Testis (tissue), 3 donors: ENCODE results near the gene PLPPR4. TPM values are rescaled to one million over a fixed set of nuclear protein-coding genes. Genes with fewer than 3 reads are reported as not detected.

Experiments used
- DNase-seq: peaks from one replicate; pipeline ENCODE4 v3.0.0-alpha.2; 2019
- H3K27ac ChIP-seq, 2 donors: fragments of 200-600 bp; sonication (generic); one replicate each; pipeline ENCODE4 v1.5.1; 2019
- H3K27me3 ChIP-seq: fragments of 200-600 bp; sonication (generic); one replicate; pipeline ENCODE4 v1.5.1; 2019
- H3K36me3 ChIP-seq: fragments of 200-600 bp; sonication (generic); one replicate; pipeline ENCODE4 v1.5.1; 2017; ENCODE audit warnings: low read depth; ENCODE audit errors: missing control alignments
- H3K4me1 ChIP-seq: fragments of 200-600 bp; sonication (generic); one replicate; pipeline ENCODE4 v1.5.1; 2019
- H3K4me3 ChIP-seq, 2 donors: fragments of 200-600 bp; sonication (generic); one replicate each; pipeline ENCODE4 v1.5.1; 2017 to 2019
- H3K9me3 ChIP-seq: fragments of 200-600 bp; sonication (generic); one replicate; pipeline ENCODE4 v1.5.1; 2017
- POLR2A ChIP-seq: fragments of 450-650 bp; IDR thresholded peaks from one replicate; pipeline ENCODE4 v1.6.1; 2017; ENCODE audit warnings: antibody characterized with exemption, mild to moderate bottlenecking, moderate library complexity
- WGBS, 2 donors: methylation state at CpG; one replicate each; pipeline ENCODE4 v1.1.5; 2018; 5-methylcytosine and 5-hydroxymethylcytosine counted together
- intact Hi-C: fragments of 100-400 bp; cut with DNase I; formaldehyde crosslinking; loops from one replicate; pipeline ENCODE4 v1.15.1; 2023; ENCODE audit warnings: low total_unique reads
- polyA plus RNA-seq: library from polyadenylated mRNA; stranded (reverse); fragments of 350-450 nt; fragmentation: Illumina TruSeq; extraction: RNeasy Lipid Tissue Mini Kit (QIAGEN cat#74804); gene quantifications from one replicate; pipeline ENCODE4 v1.2.3, GENCODE V29; 2014; ENCODE audit warnings: low read depth, low replicate concordance; ENCODE audit not compliant: insufficient read depth
- total RNA-seq, 2 donors: library from RNA; depleted of rRNA; stranded (reverse); fragments of >200 nt; gene quantifications; one replicate each; pipeline ENCODE4 v1.2.3, GENCODE V29; 2016
- TF ChIP-seq, protein P1 (sequence below), 3 experiments: fragments of 450-650 bp in 2 of 3; fragments of 200-600 bp in 1 of 3; sonication (generic) in 1 of 3; IDR thresholded peaks; one replicate each; pipeline ENCODE4 v1.5.1; 2016 to 2019; ENCODE audit warnings: antibody characterized with exemption in 3 of 3, mild to moderate bottlenecking in 2 of 3, moderate library complexity in 1 of 3

The PLPPR4 gene
- total and polyA plus RNA-seq, 3 donors from 2014 or later = 5.9 to 8.7 (median 6.0) TPM

GRCh38 chr1:99327357-99327756 lies 63.1 kb downstream of the PLPPR4 start:
- H3K9me3 ChIP-seq = no peaks in the 10 kb centered on the region
- H3K36me3 ChIP-seq = no peaks in the 10 kb centered on the region
- no peaks in the 10 kb centered on the region for H3K4me1 ChIP-seq
- intact Hi-C loops = no loop called here
- no peak for DNase-seq
- no peak overlapping the region for H3K4me3 ChIP-seq
- WGBS, 2 donors = 74 to 94% methylated on average over 3 of the region's 3 CpGs
- no peaks in the 10 kb centered on the region for H3K27me3 ChIP-seq
- TF ChIP-seq, protein P1, sequence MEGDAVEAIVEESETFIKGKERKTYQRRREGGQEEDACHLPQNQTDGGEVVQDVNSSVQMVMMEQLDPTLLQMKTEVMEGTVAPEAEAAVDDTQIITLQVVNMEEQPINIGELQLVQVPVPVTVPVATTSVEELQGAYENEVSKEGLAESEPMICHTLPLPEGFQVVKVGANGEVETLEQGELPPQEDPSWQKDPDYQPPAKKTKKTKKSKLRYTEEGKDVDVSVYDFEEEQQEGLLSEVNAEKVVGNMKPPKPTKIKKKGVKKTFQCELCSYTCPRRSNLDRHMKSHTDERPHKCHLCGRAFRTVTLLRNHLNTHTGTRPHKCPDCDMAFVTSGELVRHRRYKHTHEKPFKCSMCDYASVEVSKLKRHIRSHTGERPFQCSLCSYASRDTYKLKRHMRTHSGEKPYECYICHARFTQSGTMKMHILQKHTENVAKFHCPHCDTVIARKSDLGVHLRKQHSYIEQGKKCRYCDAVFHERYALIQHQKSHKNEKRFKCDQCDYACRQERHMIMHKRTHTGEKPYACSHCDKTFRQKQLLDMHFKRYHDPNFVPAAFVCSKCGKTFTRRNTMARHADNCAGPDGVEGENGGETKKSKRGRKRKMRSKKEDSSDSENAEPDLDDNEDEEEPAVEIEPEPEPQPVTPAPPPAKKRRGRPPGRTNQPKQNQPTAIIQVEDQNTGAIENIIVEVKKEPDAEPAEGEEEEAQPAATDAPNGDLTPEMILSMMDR (IDR thresholded peaks at IDR 0.05) = no peak
- no peak for TF ChIP-seq POLR2A
- H3K27ac ChIP-seq = no peak overlapping the region

GRCh38 chr1:99328171-99328570 lies 63.9 kb downstream of the PLPPR4 start:
- TF ChIP-seq, protein P1 (IDR thresholded peaks at IDR 0.05) = no peak
- no peak for TF ChIP-seq POLR2A
- intact Hi-C loops = no loop called here
- no peaks in the 10 kb centered on the region for H3K9me3 ChIP-seq
- H3K27ac ChIP-seq = no peak overlapping the region
- WGBS, 2 donors = 90 to 92% methylated on average over 1 of the region's 1 CpG
- no peaks in the 10 kb centered on the region for H3K36me3 ChIP-seq
- no peaks in the 10 kb centered on the region for H3K27me3 ChIP-seq
- no peak overlapping the region for H3K4me3 ChIP-seq
- no peak for DNase-seq
- no peaks in the 10 kb centered on the region for H3K4me1 ChIP-seq

DNA sequence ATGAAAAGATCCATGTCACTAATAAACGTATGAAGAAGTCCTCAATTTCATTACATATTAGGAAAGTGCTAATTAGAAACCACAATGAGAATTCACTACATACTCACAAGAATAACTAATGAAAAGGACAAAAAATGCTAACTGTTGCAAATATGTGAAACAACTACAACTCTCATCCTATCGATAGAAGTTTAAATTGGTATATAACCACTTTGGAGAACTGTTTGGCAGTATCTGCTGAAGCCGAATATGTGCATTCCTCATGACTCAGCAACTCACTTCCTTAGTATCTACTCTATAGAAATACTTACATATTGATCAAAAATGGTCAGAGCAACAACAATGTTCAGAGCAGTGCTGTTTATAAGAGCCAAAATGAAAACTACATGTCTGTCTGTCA lies 66.8 kb downstream of the PLPPR4 start:
- H3K9me3 ChIP-seq = no peaks in the 10 kb centered on the region
- H3K27ac ChIP-seq = no peak overlapping the region
- intact Hi-C loops = no loop called here
- H3K36me3 ChIP-seq = no peaks in the 10 kb centered on the region
- no peak for DNase-seq
- TF ChIP-seq POLR2A = no peak
- H3K4me3 ChIP-seq = no peak overlapping the region
- H3K27me3 ChIP-seq = no peaks in the 10 kb centered on the region
- H3K4me1 ChIP-seq = no peaks in the 10 kb centered on the region
- WGBS, 2 donors = 91 to 95% methylated on average over 3 of the region's 3 CpGs

- Histone ChIP-seq H3K27ac (no peak overlapping the region), H3K4me3 (no peak overlapping the region), H3K4me1 (no peaks in the 10 kb centered on the region), H3K9me3 (no peaks in the 10 kb centered on the region), H3K27me3 (no peaks in the 10 kb centered on the region), H3K36me3 (no peaks in the 10 kb centered on the region)
- TF ChIP-seq, protein P1 (IDR thresholded peaks at IDR 0.05) = no peak
- TF ChIP-seq POLR2A = no peak
- no peak for DNase-seq
- intact Hi-C loops = no loop called here
- 72 to 78% methylated on average over 2 of the region's 2 CpGs for WGBS, 2 donors
Observed at GRCh38 chr1:99331636-99332035, 67.3 kb downstream of the PLPPR4 start.

DNA sequence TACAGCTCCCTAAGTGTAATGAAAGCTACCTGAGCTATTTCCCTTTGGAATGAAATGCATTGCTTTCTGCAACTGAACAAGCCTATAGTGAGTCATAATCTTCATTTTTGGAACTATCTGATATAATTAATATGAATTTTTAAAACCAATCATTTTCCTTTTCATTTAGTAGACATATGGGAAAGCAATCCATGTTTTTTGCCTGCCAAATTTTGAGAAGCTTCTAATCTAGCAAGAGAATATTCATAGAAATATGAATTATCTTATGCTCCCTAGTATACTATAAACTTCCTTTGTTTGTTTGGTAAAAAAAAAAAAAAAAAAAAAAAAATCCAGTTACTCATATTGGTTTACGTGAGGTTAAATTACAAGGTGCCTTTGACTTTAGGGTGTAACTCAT lies 68.3 kb downstream of the PLPPR4 start:
- Histone ChIP-seq H3K9me3 (no peaks in the 10 kb centered on the region), H3K4me1 (no peaks in the 10 kb centered on the region), H3K27ac (no peak overlapping the region), H3K4me3 (no peak overlapping the region), H3K27me3 (no peaks in the 10 kb centered on the region), H3K36me3 (no peaks in the 10 kb centered on the region)
- no peak for TF ChIP-seq POLR2A
- TF ChIP-seq, protein P1 (IDR thresholded peaks at IDR 0.05) = no peak
- intact Hi-C loops = no loop called here
- DNase-seq = no peak
- 76 to 86% methylated on average over 1 of the region's 1 CpG for WGBS, 2 donors
